Neuronal stem cell (in vitro differentiated cells): ENCODE results near the gene LILRA6.
"Not testable (repeated sequence)": the region's sequence is repeated elsewhere in the genome, so short reads cannot be mapped to it uniquely, and the experiment has no call there.

Experiments
- DNase-seq: peaks from one replicate; pipeline ENCODE4 v3.0.0-alpha.2; 2013; ENCODE audit warnings: low spot score
- H2AFZ ChIP-seq: one replicate; pipeline ENCODE4 v1.6.1; 2013; ENCODE audit warnings: mild to moderate bottlenecking, low read length, inconsistent platforms
- H2AK5ac ChIP-seq: 2 replicates; pipeline ENCODE4 v1.6.1; 2013; ENCODE audit warnings: low read depth, mild to moderate bottlenecking, inconsistent platforms, low read length, moderate library complexity, mixed read lengths
- H2BK120ac ChIP-seq: 2 replicates; pipeline ENCODE4 v1.6.1; 2013; ENCODE audit warnings: low read depth, mild to moderate bottlenecking, inconsistent platforms, low read length, moderate library complexity, mixed read lengths
- H2BK12ac ChIP-seq: one replicate; pipeline ENCODE4 v1.6.1; 2013; ENCODE audit warnings: low read length, inconsistent platforms
- H2BK15ac ChIP-seq: 2 replicates; pipeline ENCODE4 v1.6.1; 2013; ENCODE audit warnings: mild to moderate bottlenecking, low read length, inconsistent platforms, mixed read lengths
- H2BK5ac ChIP-seq: one replicate; pipeline ENCODE4 v1.6.1; 2013; ENCODE audit warnings: inconsistent platforms, mild to moderate bottlenecking, low read length, moderate library complexity
- H3K14ac ChIP-seq: one replicate; pipeline ENCODE4 v1.6.1; 2013; ENCODE audit warnings: low read length, inconsistent platforms
- H3K18ac ChIP-seq: 2 replicates; pipeline ENCODE4 v1.6.1; 2013; ENCODE audit warnings: low read length, inconsistent platforms
- H3K23ac ChIP-seq: 2 replicates; pipeline ENCODE4 v1.6.1; 2013; ENCODE audit warnings: low read depth, mild to moderate bottlenecking, mixed read lengths, low read length, inconsistent platforms; ENCODE audit not compliant: poor library complexity
- H3K27ac ChIP-seq: replicated peaks from 3 replicates; pipeline ENCODE4 v1.5.1; 2013; ENCODE audit warnings: low read length, inconsistent platforms
- H3K27me3 ChIP-seq, 3 experiments: 2 replicates each; pipeline ENCODE4 v1.6.1; 2013; ENCODE audit warnings: low read length in 3 of 3, mild to moderate bottlenecking in 2 of 3, inconsistent platforms in 1 of 3, low read depth in 1 of 3, mixed read lengths in 1 of 3, moderate library complexity in 1 of 3; ENCODE audit not compliant: control insufficient read depth in 3 of 3, insufficient read depth in 3 of 3
- H3K36me3 ChIP-seq, 2 donors: replicated peaks in 1 of 2; 2 replicates each; pipeline ENCODE4 v1.6.1; 2013; ENCODE audit warnings: low read length in 2 of 2; ENCODE audit not compliant: control insufficient read depth in 2 of 2, insufficient read depth in 2 of 2
- H3K4ac ChIP-seq: 2 replicates; pipeline ENCODE4 v1.6.1; 2013; ENCODE audit warnings: inconsistent platforms, mild to moderate bottlenecking, low read length, moderate library complexity
- H3K4me1 ChIP-seq, 2 donors: 1 replicate in 1 of 2; 2 replicates in 1 of 2; pipeline ENCODE4 v1.6.1; 2013; ENCODE audit warnings: low read length in 2 of 2, low read depth in 1 of 2; ENCODE audit not compliant: control insufficient read depth in 2 of 2, insufficient read depth in 1 of 2
- H3K4me2 ChIP-seq: one replicate; pipeline ENCODE4 v1.6.1; 2013; ENCODE audit warnings: mild to moderate bottlenecking, low read length, inconsistent platforms; ENCODE audit not compliant: insufficient read depth, poor library complexity, severe bottlenecking
- H3K4me3 ChIP-seq, 2 donors: 2 replicates each; pipeline ENCODE4 v1.5.1; 2013; ENCODE audit warnings: low read length in 2 of 2, mild to moderate bottlenecking in 2 of 2, inconsistent platforms in 1 of 2, moderate library complexity in 1 of 2
- H3K79me1 ChIP-seq: one replicate; pipeline ENCODE4 v1.6.1; 2013; ENCODE audit warnings: low read depth, mild to moderate bottlenecking, inconsistent platforms, low read length, moderate library complexity
- H3K9ac ChIP-seq: one replicate; pipeline ENCODE4 v1.6.1; 2013; ENCODE audit warnings: mild to moderate bottlenecking, low read depth, low read length, inconsistent platforms; ENCODE audit not compliant: poor library complexity
- H3K9me3 ChIP-seq, 2 donors: replicated peaks in 1 of 2; 2 replicates each; pipeline versions ENCODE3 to v1.6.1; 2013; ENCODE audit warnings: low read length in 2 of 2, mild to moderate bottlenecking in 2 of 2, inconsistent platforms in 1 of 2, low read depth in 1 of 2, mixed read lengths in 1 of 2, moderate library complexity in 1 of 2; ENCODE audit not compliant: control insufficient read depth in 2 of 2, insufficient read depth in 1 of 2
- H4K8ac ChIP-seq: one replicate; pipeline ENCODE4 v1.6.1; 2013; ENCODE audit warnings: low read depth, mild to moderate bottlenecking, inconsistent platforms, low read length, moderate library complexity
- H4K91ac ChIP-seq: one replicate; pipeline ENCODE4 v1.6.1; 2013; ENCODE audit warnings: low read length, low read depth, mild to moderate bottlenecking, inconsistent platforms; ENCODE audit not compliant: poor library complexity
- WGBS, 2 donors: extraction: QIAGEN DNeasy Blood & Tissue Kit; methylation state at CpG; one replicate each; pipeline ENCODE4 v1.1.7; 2013; ENCODE audit warnings: missing lambda C conversion rate in 2 of 2, mixed read lengths in 1 of 2; ENCODE audit not compliant: insufficient read length in 2 of 2, insufficient replicate concordance in 1 of 2; ENCODE audit errors: extremely low coverage in 2 of 2; 5-methylcytosine and 5-hydroxymethylcytosine counted together

LILRA6 gene

GRCh38 chr19:54199401-54199800 lies 43.2 kb downstream of the LILRA6 start:
- Histone ChIP-seq H2BK12ac (no peak overlapping the region), H4K91ac (no peak overlapping the region), H3K14ac (no peak overlapping the region), H2BK5ac (no peak overlapping the region), H3K23ac (no peak overlapping the region), H3K27me3 (no peaks in the 10 kb centered on the region), H3K9ac (no peak overlapping the region), H3K18ac (no peak overlapping the region), H3K27ac (no peak overlapping the region), H3K79me1 (peaks cover 5% of the 10 kb centered on the region), H3K9me3 (no peaks in the 10 kb centered on the region), H4K8ac (no peak overlapping the region), H3K4me2 (no peak overlapping the region), H3K4me3 (no peak overlapping the region), H3K4me1 (peaks cover 16 to 19% of the 10 kb centered on the region in 2 donors), H2BK15ac (no peak overlapping the region), H3K4ac (no peak overlapping the region), H2BK120ac (no peak overlapping the region), H2AK5ac (no peak overlapping the region), H2AFZ (no peak overlapping the region), H3K36me3 (peaks cover 26 to 64% of the 10 kb centered on the region in 2 donors)
- no CpG with 5 or more reads among the region's 16 CpGs for WGBS, 2 donors
- no peak for DNase-seq

- H2AFZ ChIP-seq = no peak overlapping the region
- no peak overlapping the region for H2AK5ac ChIP-seq
- no peak overlapping the region for H4K8ac ChIP-seq
- H4K91ac ChIP-seq = no peak overlapping the region
- H3K9me3 ChIP-seq = no peaks in the 10 kb centered on the region
- no peak overlapping the region for H3K18ac ChIP-seq
- no peak overlapping the region for H3K9ac ChIP-seq
- H3K4me1 ChIP-seq = peaks cover 7 to 12% of the 10 kb centered on the region in 2 donors
- H2BK12ac ChIP-seq = no peak overlapping the region
- no peak overlapping the region for H3K23ac ChIP-seq
- H3K14ac ChIP-seq = no peak overlapping the region
- H3K79me1 ChIP-seq = peaks cover under 1% of the 10 kb centered on the region
- H3K36me3 ChIP-seq = peaks cover 15 to 64% of the 10 kb centered on the region in 2 donors
- H3K27me3 ChIP-seq = no peaks in the 10 kb centered on the region
- no CpG with 5 or more reads among the region's 3 CpGs for WGBS, 2 donors
- H3K4me3 ChIP-seq = no peak overlapping the region
- no peak overlapping the region for H2BK15ac ChIP-seq
- no peak overlapping the region for H2BK120ac ChIP-seq
- H3K27ac ChIP-seq = no peak overlapping the region
- no peak overlapping the region for H2BK5ac ChIP-seq
- H3K4me2 ChIP-seq = no peak overlapping the region
- DNase-seq = no peak
- no peak overlapping the region for H3K4ac ChIP-seq
These were observed 45.5 kb downstream of the LILRA6 start for GRCh38 chr19:54197121-54197520.

DNA sequence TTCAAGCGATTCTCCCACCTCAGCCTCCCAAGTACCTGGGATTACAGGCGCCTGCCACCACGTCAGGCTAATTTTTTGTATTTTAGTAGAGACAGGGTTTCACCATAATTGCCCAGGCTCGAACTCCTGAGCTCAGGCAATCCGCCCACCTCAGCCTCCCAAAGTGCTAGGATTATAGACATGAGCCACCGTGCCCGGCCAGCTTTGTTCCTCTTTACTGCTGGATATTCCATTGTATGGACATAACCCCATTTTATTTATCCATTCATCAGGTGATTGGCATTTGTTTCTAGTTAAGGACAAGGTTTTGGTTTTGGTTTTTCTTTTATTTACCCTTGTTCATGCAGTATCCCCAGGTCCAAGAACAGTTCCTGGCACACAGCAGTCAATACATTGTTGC lies 46.1 kb downstream of the LILRA6 start:
- Histone ChIP-seq H2BK120ac (no peak overlapping the region), H3K14ac (no peak overlapping the region), H3K27me3 (no peaks in the 10 kb centered on the region), H3K79me1 (peaks cover 4% of the 10 kb centered on the region), H3K23ac (no peak overlapping the region), H3K36me3 (peaks cover 10 to 62% of the 10 kb centered on the region in 2 donors), H4K8ac (no peak overlapping the region), H4K91ac (no peak overlapping the region), H2BK15ac (no peak overlapping the region), H2AFZ (no peak overlapping the region), H3K9me3 (no peaks in the 10 kb centered on the region), H3K4me1 (peaks cover 5 to 12% of the 10 kb centered on the region in 2 donors), H3K27ac (no peak overlapping the region), H3K4ac (no peak overlapping the region), H3K9ac (no peak overlapping the region), H2BK5ac (no peak overlapping the region), H3K4me3 (no peak overlapping the region), H2BK12ac (no peak overlapping the region), H3K4me2 (no peak overlapping the region), H3K18ac (no peak overlapping the region), H2AK5ac (no peak overlapping the region)
- no CpG with 5 or more reads among the region's 7 CpGs for WGBS, 2 donors
- DNase-seq = no peak

- H3K4ac ChIP-seq, H3K18ac ChIP-seq, H2BK5ac ChIP-seq, H3K27ac ChIP-seq, H3K4me1 ChIP-seq, H4K8ac ChIP-seq, H3K4me2 ChIP-seq, H2AK5ac ChIP-seq, DNase-seq, H3K4me3 ChIP-seq, H2AFZ ChIP-seq, H2BK15ac ChIP-seq, H2BK120ac ChIP-seq, H2BK12ac ChIP-seq, H3K23ac ChIP-seq, H3K9ac ChIP-seq, H3K27me3 ChIP-seq, H3K14ac ChIP-seq, H3K79me1 ChIP-seq, H3K9me3 ChIP-seq, H4K91ac ChIP-seq: not testable (repeated sequence)
- WGBS, 2 donors = no CpG with 5 or more reads among the region's 12 CpGs
- peaks cover 9 to 56% of the 10 kb centered on the region in 2 donors for H3K36me3 ChIP-seq
These were observed 48.1 kb downstream of the LILRA6 start for GRCh38 chr19:54194463-54194862.
